GM18519 (cell line): Measurements from ENCODE around the gene FHL2.
A peak's percentile ranks its signal among the peaks of the same experiment; 100 is the strongest.

Source experiments
- ATAC-seq: cut with Tn5 transposase; IDR thresholded peaks from one replicate; pipeline ENCODE4 v1.9.1; 2021; ENCODE audit warnings: mild to moderate bottlenecking, moderate library complexity; ENCODE audit not compliant: unreplicated experiment, low FRiP score

The FHL2 gene, protein sequence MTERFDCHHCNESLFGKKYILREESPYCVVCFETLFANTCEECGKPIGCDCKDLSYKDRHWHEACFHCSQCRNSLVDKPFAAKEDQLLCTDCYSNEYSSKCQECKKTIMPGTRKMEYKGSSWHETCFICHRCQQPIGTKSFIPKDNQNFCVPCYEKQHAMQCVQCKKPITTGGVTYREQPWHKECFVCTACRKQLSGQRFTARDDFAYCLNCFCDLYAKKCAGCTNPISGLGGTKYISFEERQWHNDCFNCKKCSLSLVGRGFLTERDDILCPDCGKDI

DNA sequence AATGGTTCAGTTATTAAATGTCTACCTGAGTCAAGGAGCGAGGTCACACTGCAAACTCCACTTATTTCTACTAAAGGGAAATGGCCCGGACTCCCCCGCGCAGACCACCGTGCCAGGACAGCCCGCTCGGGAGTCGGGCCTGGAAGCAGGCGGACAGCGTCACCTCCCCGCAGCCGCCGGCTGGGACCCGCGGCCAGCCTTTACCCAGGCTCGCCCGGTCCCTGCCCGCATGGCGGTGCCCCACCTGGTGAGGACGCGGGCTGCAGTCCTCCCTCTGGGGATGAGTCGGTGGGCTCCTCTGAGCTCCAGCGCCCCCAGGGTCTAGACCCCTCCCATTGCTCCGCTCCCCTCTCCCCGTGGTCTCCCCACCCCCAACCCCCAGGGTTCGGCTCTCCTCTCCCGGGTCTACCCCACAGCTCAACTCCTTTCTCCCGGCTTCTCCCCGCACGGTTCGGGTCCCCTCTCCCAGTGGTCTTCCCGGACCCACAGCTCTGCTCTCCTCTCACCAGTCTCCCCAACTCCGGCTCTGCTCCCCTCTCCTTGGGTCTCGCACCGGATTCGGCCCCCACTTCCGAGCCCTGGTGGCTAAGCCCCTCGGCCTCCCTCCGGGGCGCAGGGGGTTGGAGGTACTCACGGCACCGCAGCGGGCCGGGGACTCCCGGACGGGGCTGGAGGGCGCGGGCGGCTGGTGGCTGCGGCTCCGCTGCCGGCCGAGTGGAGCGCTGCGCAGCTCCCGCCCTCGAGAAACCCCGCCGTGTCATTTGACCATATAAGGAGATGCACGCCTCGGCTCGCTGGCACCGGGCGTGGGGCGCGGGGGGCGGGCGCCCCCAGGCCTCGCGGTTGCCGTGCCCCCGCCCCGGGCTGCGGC is at the start of gene FHL2:
Gene FHL2, minus strand, starts transcription at position 716 of the 871 bp plus-strand sequence. CDS start 12,535 bp downstream, outside the sequence.
- peak; percentile 97 for ATAC-seq

DNA sequence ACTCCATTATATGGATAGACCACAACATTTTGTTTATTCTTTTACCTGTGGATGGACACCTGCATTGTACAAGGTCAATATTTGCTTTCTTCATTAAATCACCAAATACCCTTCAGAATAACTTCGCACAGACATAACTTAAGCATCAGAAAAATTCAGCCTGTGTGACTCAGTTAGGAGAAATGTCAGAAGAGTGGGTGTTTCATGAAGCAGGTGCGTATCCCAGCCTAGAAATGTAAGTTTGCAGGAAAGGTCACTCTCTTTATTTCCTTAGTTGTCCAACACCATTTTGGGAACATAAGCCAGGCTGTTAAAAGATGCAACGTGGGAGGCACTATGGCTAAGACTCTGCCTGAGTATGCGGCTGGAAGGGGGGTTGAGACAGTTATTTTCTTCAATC is 48.6 kb upstream of the FHL2 start:
- ATAC-seq, result no peak

DNA sequence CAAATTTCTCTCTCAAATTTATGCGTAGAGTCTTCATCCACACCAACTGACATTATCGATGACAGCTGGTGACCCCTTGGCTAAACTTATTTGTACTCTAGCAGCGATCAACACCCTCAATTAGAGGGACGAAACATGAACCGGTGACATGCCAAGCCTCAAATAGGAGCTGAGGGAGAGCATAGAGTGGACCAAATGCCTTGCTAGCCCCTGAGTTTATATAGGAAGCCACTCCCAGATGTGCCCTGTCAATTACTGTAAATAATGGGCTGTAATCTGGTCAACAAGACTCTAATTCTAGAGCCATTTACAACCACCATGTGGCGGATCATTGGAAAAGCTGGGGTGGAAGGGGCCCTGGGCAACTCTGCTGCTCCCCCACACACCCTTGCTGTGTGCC is 47.6 kb upstream of the FHL2 start:
- ATAC-seq, result no peak

DNA sequence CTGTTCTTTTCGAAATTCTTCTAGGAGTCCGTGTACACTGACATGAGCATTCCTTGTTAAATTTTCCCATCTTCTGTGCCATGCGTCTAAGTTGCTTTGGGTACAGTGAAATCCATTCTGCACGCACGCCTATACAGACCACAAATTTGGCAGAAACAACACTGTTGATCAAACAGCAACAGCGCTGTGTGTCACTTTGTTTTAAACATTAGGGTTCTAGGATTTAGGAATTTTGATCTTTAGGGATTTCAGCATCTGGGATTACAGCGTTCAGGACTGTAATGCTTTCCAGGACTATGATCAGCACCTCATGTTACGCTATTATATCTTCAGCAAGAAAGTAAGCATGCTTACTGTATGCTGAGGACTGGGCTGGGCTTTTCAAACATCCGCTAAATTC is 47.1 kb upstream of the FHL2 start:
- no peak for ATAC-seq

DNA sequence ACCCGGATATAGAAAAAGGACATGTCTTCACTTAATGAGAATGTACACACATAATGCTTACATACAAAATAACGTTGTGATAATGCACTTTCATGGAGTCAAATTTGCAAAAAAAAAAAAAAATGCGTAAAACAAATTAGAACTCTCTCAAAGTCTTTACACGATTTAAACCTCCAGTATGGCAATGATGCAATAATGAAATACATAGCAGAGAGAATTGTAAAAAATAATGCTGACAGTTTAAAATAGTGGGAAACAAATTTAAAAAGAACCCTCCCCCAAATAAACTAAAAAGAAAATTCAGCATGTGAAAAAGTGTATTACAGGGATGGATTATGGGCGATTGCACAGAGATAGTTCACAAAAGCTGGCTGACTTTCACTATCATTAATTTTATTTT is 46.6 kb upstream of the FHL2 start:
- ATAC-seq, result no peak

DNA sequence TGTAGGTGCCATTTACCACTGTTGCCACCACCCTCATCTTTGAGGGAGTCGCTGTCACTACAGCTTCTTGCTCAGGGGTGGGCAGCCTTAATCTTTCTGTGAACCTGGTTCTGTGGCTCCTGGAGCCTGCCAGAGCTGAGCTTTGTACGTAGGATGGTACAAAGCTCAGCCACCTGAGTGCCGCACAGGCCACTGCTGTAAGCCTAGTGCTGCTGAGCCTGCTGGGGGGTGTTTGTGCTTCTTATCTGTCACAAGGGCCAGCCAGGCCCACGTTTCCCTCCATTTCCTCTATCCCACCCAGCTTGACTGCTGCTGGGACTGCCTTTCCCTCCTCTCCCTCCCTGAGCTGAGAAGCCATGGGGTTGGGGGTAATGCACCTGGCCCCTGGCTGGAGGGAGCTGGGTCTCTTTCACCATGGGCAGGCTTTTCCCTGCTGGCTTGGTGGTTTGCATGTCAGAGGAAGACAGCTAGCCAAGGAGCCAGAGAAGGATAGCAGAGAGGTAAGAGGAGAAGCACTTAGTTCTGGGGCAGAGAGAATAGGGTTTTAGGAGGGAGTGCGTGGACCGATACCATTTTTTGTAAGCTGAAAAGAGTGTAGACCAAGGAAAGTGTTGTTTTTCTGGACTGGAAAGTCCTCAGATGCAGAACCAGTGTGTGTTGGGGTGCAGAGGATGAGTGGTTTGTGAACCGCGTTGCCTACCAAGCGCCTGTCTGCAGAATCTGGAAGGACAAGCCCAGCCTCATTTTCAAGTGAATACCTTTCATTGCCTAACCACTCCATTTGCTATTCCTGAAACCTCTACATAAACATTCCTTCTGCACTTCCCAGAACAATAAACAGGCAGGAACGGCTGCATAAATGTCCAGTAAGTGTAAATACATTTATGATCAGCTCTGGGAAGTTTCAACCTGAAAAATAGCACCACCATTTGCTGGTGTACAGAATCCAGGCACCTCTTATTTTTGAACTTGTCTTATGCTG is 45.1 kb upstream of the FHL2 start:
- ATAC-seq, result no peak

DNA sequence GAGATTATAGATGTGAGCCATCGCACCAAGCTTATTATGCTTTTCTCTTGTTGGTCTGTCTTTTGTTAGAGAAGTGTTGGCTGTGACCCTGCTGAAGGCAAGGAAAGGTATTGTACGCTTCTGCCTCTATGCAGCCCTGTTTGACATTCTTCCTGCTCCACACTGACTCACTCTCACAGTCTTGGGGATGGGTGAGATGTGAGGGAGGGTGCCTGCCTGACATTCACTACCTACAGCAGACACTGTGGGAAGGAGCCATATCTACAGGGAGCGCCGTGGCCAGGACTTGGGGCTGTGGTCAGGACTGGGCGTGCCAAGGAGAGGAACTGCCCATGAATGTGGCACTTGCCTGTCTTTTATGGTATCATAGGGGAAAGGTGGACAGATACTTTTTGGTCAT is 43.9 kb upstream of the FHL2 start:
- ATAC-seq, result no peak

DNA sequence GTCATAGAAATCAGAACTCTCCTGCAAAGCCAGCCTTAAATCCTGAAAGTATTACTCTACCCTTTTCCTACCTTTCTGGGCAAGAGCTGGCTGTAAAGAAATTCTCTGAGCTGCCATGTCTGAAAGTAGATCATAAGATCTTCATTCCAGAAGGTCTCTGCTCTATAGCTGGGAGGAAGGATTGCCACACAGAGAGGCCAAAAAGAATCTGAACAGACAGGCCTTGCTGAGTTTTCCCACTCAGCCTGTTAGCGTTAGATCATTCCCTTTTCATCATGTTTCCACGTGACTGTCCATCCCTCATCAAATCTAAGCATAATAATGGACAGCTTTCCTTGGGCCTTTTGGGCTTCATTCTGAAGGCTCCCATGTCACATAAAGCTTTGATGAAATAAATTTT is 43.2 kb upstream of the FHL2 start:
- ATAC-seq, result no peak

DNA sequence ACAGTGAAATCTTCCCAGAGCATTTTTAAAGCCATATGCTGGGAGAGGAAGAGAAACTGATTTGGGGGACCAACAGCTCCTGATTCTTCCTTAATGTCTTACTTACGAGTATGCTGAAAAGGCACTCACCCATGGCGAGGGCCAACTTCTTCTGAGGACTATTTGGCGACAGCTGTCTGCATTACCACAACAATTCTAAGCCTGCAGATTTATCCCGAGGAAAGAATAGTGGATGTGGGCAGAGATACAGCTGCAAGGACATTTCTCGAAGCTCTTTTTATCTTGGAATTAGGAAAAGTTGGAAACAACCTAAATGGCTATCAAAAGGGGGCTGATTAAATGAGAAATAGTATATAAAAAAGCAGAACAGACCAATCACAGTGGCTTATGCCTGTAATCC is 40.3 kb upstream of the FHL2 start:
- no peak for ATAC-seq

DNA sequence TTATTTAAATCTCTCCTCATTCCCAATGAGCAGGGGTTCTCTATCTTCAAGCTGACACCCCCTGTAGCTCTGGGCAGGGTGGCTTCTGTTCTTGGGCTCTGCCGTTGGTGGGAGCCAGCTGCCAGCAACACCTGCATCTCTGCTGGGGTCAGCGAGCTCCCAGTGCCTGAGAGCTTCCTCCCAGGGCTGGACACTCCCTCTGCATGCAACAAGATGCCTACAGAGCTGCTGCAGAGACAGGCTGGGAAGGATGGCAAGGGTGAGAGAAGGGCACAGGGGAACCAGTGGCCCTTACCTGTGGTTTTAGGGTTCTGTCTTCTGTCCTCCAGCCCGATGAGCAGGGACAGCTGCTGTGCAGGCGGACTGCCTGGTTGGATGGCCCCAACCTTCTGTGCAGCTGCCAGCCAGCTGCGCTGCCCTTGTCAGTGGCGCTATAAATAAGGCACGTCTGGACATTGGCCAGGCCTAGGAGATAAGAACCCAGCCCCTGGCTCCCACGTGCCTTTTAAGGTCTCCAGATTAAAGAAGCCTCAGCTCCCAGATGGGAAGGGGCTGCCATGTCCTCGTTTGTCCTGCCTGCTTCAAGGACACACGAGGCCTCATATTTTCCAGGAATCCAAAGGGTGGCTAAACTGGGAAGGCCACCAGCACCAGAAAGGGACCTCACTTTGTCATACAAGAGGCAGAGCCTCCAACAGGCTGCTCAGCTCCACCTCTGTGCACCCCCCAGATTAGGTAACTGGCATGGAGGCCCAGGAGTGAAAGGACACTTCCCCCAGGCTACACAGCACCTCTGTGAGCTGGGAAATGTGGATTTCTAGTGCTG is 39.5 kb upstream of the FHL2 start:
- no peak for ATAC-seq

DNA sequence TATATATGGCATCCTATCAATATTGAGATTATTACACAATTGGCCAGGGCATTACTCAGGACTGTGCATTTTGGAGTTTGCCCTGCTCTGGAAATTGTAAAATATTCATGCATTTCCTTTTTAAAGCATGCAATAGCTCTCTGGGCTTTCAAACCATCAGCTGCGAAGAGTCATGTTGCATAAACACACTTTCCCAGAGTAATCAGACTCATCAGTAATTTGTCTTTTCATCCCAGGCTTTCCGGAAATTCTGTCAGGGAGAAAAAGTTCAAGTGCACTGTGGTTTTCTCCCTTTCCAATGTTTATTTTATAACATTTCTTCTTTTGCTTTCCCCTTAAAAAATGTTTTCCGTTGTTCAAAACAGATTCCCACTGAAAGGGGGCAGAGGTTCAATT is 38.9 kb upstream of the FHL2 start:
- no peak for ATAC-seq

DNA sequence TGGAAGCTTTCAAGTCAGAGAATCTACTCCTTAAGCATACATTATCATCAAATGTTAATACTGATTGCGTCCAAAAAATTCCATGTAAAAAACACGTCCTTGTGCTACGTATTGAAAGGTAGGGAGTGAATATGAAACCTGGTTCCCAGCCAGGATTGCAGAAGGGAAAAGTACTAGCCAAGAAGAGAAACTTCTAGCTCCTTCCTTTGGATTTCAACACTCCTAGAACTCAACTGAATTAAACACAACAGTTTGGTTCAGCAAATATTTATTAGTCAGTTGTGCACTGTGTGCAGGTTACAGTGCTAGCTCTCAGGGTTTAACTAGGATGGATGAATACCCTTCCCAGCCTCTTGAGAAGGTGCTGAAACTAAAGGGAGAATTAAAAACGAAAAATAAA is 33.9 kb upstream of the FHL2 start:
- no peak for ATAC-seq

DNA sequence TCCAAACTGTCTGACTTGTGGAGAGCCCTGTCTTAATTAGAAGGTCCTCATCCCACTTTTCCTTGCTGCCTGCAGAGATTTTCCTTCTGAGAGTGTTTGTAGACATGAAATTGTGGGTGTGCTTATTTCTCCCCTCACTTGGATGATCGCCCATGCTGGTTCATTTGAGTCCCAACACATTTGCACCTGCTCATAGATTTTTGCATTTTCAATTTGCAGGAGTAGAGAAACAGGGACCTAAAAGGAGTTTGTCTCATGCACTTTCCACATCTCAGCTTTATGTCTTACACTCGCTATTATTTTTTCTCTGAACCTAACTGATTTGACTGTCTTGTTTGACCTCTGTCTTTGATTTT is 33.2 kb upstream of the FHL2 start:
- ATAC-seq, result no peak

DNA sequence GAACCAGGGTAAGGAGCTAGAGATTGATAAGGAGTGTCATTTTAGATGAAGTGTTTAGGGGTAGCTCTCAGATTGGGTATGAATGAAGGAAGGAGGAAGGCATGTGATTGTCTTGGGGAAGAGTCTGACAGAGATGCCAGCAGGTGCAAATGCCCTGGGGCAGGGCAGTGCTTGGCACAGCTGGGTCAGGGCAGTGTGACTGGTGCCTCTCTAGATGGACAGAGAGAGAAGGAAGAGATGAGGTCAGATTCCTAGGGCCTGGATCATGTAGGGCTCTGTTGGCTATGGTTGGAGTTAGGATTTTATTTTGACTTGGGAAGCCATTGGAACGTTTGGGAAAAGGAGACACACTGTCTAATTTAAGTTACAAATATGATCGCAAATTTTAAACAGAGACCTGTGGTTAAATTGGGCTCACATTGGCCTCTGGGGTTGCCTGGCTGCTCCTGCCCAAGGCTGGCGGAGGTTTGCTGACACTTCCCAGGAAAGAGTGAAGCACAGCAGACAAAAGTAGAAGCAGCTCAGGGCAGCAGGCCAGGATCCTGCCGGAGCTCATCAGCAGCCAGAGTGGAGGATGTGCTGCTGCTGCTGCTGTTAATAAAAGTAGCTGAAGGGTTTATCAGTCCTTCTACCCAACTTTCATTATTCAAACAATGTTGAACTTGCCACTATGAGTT is 32.7 kb upstream of the FHL2 start:
- ATAC-seq, result no peak

DNA sequence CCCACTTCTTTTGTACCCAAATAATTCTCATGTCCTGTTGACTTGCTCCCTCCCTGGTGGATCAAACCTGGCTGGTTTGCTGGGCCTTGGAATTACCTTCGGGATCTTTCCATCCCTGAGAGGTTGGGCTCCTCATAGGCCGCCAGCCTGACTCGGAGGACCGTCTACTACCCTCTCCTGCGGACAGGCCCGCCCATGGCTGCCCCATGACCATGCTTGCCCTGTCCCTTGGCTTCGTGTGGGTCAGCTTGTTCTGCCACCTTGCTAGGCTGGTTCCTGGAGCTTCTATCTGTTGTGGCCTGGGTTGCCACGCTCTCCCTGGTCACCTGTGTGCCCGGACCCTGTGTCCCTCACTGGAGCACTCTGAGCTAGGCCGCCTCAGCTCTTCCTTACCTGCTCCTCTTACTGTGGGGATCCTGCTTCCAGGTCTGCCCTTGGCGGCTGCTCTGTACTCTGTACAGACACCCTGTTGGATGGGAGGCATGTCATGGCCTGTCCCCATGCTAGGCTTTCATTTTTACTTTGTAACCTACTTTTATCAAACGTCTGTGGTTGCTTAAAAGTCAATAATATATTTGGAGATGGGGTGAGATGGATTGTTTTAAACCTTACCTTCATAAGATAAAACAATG is 29.7 kb upstream of the FHL2 start:
- no peak for ATAC-seq

DNA sequence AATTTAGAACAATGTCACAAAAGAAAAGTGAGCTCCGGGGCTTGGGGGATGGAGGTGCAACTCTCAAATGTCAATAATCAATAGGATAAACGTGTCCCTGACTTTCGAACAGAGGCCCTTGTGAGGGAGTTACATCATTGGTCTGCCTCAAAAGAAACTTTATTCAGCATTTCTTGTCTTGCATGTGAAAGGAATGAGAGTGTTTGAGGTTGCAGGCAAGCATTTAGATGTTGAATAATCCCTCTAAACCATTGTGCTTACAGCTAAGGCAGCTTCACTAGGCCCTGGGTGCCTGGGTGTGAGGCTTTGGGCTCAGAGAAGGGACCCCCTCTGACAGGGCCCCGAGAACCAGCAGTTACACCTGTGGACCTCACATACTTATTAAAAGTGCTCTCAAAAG is 28.6 kb upstream of the FHL2 start:
- ATAC-seq, result no peak

DNA sequence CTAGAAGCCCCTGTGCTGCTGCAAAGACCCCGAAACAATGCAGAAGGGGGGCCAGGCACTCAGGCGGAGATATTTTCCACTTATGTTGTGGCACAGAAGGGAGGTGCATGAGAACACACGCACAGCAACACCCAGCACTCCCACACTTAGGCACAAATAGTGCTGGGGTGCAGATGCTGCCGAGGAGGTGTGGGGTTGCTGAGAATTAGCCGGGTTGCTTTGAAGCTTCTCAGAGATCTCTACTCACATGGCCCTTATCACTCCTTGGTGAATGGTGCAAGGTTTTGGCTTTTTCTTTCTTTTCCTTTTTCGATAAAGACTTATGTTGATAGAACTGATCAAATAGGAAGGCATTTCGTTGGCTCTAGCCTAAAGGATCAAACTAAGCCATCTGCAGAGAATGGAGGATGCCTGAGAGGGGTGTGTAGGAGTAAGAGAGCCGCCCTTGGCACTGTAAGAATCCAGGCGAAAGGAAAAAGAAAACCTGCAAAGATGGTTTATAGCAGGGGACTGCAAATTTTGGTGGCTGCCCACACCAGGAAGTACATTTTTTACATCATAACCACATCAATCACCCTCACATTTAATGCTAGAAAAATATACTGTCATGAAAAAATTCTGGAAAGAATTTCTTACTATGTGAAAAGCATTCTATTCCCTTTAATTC is 27.9 kb upstream of the FHL2 start:
- ATAC-seq, result no peak

DNA sequence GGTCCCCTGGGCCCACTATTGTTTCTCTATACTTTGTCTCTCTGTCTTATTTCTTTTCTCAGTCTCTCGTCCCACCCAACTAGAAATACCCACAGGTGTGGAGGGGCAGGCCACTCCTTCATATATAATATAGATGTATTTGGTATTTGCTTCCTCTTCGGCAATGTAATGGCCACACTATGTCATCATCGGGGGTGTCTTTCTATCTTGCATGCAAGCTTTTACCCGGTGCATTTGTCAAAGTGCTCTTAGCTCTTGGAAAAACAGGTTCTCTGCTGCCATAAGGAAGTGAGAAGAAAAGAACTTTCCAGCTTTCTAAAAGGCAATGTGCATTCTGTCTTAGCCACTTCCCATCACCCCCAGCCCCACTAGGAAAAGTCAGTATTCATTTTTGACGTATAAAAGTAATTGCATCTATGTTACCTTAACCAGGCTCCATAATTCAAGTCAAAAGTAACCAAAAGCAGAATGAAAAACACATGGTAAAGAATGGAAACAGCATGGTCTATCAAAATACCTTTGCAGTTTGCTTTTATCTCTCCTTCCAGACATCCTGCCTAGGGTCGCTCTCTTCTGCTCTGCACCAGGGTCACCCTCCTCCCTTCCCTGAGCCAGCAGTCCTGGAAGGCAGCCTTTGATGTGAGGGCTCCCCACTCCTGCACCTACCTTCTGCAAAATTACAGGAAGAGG is 27.2 kb upstream of the FHL2 start:
- ATAC-seq, result no peak
